Kidney epithelial cell (primary cell): ENCODE data around the gene RPS17. TPM values are rescaled to one million over a fixed set of nuclear protein-coding genes. Genes with fewer than 3 reads are reported as not detected.
A peak's percentile ranks its signal among the peaks of the same experiment; 100 is the strongest.

Experiments used
- DNase-seq: peaks from one replicate; pipeline ENCODE4 v3.0.0-alpha.2; 2010; ENCODE audit warnings: low read depth
- H3K27me3 ChIP-seq: 2 replicates; pipeline ENCODE4 v1.6.0; 2011; ENCODE audit warnings: low read length; ENCODE audit not compliant: control insufficient read depth, insufficient read depth
- H3K36me3 ChIP-seq: 2 replicates; pipeline ENCODE4 v1.5.1; 2011; ENCODE audit warnings: low read length; ENCODE audit not compliant: control insufficient read depth, insufficient read depth
- H3K4me3 ChIP-seq: 2 replicates; pipeline ENCODE4 v1.5.1; 2011; ENCODE audit warnings: low read depth, mild to moderate bottlenecking, control low read depth, low read length
- CTCF ChIP-seq: IDR thresholded peaks from 2 replicates; pipeline ENCODE4 v1.5.1; 2011; ENCODE audit warnings: mild to moderate bottlenecking, moderate library complexity, low read length, control low read depth, inconsistent platforms; ENCODE audit not compliant: insufficient read depth, poor library complexity, severe bottlenecking
- total RNA-seq: library from RNA; depleted of rRNA; stranded (reverse); fragments of >200 nt; gene quantifications from 2 replicates; pipeline ENCODE4 v1.2.3, GENCODE V29; 2015

Gene RPS17
- total RNA-seq = 4,593 and 5,590 TPM in 2 replicates

DNA sequence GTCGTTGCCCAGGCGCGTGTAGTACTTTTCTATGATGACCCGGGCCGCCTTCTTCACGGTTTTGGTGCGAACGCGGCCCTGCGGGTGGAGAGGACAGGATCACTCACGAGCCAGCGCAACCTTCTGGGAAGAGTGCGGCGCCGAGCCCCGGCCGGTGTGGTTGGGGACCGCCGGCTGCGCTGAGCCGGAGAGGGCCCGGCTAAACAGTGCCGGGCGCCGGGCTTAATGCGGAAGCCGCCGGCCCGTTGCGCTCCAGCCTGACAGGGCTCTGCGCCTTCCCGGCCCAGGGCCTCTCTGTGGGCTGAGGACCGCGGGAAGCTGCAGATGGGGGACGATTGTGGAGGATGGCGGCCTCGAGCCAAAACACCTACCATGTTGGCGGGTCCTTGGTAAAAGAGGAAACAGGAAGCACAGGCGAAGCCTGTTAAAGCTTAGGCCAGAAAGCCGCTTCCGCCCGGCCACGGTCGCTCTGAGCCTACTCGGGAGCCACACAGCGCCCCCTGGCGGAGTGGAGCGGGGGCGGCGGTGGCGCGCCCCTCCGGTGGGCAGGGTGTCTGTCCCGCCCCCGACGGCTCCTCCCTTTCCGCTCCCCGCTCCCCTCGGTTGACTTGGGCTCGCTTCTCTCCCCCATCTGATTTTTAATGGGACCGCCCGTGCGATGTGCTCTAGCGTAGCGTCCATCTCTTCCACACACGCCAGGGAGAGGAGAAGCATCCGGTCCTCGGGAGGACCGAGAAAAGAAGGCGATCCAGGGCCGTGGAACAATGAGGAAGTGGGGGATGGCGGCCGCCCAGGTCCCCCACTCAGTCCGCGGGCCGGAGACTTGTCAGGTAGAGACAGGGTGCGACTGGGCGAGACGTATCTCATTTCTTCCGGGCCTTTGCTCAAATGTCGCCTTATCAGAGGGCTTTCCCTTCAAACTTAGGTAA lies at the start of gene RPS17:
Gene RPS17, minus strand, starts transcription at position 403 of the 929 bp plus-strand sequence. Its CDS starts 29 bp downstream, at position 374.
- Histone ChIP-seq H3K36me3 (peaks cover 7% of the 10 kb centered on the region), H3K4me3 (peak within 1 kb of the TSS; percentile 67), H3K27me3 (peaks cover 4% of the 10 kb centered on the region)
- peak; percentile 95 for TF ChIP-seq CTCF
- DNase-seq = peak; percentile 69

- H3K4me3 ChIP-seq = no peak overlapping the region
- TF ChIP-seq CTCF = no peak
Measured at GRCh38 chr15:82587805-82588204, 47.5 kb upstream of the RPS17 start.

DNA sequence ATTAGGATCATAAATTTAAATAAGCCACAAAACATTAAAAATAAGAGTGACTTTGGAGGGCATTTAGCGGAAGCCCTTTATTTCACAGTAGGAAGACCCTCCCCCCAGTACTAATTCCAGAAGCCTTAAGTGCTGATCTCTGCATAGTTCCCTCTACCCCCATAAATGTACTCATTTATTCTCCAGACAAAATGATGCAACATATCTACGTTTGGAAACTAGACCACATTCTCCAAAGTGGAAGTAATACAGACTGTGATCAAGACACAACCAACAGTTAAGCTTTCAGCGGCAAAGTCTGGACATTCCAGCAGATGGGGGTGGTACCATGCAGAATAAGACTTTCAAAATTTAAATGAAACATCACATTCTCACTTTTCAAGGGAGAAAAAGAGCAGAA lies 44.8 kb upstream of the RPS17 start:
- Histone ChIP-seq H3K36me3 (no peaks in the 10 kb centered on the region), H3K4me3 (no peak overlapping the region), H3K27me3 (no peaks in the 10 kb centered on the region)
- peak; percentile 3 for TF ChIP-seq CTCF
- DNase-seq = no peak

More at GRCh38 chr15:82587805-82588204, 47.5 kb upstream of the RPS17 start:
- no peak for DNase-seq
- Histone ChIP-seq H3K27me3 (no peaks in the 10 kb centered on the region), H3K36me3 (no peaks in the 10 kb centered on the region)

- Histone ChIP-seq H3K36me3 (no peaks in the 10 kb centered on the region), H3K27me3 (no peaks in the 10 kb centered on the region), H3K4me3 (no peak overlapping the region)
- TF ChIP-seq CTCF = no peak
- DNase-seq = no peak
Measured at GRCh38 chr15:82580713-82581112, 40.5 kb upstream of the RPS17 start.

GRCh38 chr15:82575335-82575734 lies 35.1 kb upstream of the RPS17 start:
- H3K4me3 ChIP-seq = no peak overlapping the region
- no peak for DNase-seq
- no peaks in the 10 kb centered on the region for H3K36me3 ChIP-seq
- peaks cover 2% of the 10 kb centered on the region for H3K27me3 ChIP-seq
- TF ChIP-seq CTCF = no peak
